Stimulated activated CD4-positive, alpha-beta T cell treated with anti-CD3 and anti-CD28 coated beads, Interleukin-1b, Interleukin-23, amount 100 ng/mL, for 4 hours (primary cell): ENCODE data around the gene DNAJC13.

ENCODE experiments used
- DNase-seq, 2 donors: peaks; one replicate each; pipeline ENCODE4 v3.0.0-alpha.2; 2020; ENCODE audit warnings: low read depth in 2 of 2

The DNAJC13 gene

DNA sequence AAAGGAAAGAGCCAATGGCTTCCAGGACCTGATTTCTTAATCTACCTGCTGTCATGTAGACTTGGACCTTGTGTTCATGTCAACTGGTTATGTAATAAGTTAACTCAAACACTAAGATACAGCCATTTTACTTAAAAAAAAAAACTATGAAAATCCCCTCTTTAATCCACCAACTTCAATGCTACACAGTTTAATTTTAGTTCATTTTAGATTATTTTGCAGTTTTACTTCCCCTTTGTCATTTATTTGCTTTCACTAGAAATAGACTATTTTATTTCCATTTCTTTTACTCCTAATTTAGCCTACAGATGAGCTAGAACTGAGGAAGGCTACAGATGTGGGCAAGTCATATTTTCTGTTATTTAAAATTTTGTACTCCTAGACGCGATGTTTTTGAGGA, 10.7 kb upstream of the DNAJC13 start:
- no peak for DNase-seq

- DNase-seq, result no peak
Measured at GRCh38 chr3:132407025-132407424, 10.3 kb upstream of the DNAJC13 start.

DNA sequence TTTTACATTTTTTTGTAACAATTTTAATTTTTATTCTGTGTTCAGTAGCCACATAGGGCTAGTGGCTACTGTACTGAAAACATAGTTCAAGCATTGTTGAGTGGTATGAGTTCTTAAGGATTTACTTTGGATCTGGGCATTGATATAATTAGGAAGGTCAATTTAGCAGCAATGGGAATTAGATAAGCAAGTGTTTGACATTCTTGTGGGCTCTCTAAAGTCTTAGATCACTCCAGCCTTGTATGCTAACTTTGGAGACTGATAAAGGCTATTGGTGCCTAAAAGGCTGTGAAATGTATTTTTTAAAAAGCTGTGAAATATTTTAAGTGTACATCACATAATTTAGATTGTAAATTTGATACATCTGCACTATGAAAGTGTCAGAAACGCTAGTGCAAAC, 2.5 kb upstream of the DNAJC13 start:
- DNase-seq, result no peak

DNA sequence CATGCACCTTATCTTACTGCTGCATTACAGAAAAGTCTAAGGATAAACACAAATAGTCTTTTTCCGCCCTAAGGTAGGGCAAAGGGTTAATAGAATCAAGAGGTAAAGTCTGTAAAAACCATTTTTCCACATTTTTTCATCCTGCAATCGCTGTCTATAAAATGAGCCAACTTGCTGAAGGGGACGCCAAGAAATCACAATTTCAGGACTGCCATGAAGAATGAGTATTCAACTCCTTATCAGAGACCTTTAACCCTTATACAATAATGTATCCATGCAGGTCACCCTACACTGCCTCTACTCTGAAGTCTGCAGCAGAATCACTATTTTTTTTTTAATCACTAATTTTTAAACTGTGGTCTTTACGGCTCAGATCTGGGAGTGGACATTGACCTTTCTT, 1.1 kb upstream of the DNAJC13 start:
- no peak for DNase-seq

DNA sequence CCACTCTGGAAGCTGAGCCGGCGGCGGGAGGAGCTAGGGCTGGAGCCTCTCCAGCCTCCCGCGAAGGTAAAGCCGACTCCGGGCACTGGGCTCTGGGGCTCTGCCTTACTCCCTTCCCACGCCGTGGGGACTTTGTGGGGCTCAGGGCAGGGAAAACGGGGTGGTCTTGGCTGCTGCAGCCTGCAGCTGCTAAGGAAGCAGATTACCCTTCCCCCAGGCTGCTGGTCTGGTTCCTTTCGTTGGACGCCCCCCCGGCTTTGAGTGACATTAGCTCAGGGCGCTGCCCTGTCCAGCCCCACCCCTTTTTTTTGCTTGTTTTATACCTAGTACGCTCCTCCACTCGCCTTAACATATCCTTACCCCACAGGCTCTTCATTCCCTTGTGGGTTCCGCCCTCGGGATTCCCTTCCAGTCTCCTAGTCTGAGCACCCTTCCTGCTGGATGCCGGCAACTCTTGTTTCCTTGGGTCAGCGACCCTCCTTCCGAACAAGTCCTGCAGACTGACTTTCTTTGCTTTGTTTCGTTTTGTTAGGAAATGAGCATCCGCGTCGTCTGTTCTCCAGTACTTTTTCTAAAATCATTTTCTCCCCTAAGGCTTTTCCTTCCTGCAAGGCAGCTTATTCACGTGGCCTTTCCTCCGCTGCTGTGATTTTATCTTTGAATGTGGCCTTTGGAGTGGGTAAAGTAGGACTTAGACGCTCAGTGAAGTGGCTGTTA, 551 bp downstream of the DNAJC13 start:
- no peak for DNase-seq

DNA sequence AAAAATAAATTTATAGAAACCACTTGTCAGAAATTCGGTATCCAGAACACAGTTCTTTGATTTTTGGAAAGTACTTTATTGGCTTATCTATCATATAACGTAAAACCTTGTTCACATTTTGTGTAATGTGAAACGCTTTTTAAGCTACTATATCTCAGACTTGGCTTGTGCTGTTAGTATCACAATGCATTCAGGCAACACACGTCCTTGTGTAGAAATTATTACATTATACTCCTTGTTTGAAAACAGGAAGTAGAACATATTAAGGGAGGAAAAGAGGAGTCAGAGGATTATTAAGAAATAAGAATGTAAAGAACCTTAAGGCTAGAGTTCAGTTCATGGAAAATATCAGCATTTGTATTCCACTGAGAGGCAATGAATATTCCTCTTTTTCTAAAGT, 1.6 kb downstream of the DNAJC13 start:
- DNase-seq, result no peak

GRCh38 chr3:132421832-132422231, 4.5 kb downstream of the DNAJC13 start:
- no peak for DNase-seq

GRCh38 chr3:132422531-132422930, 5.2 kb downstream of the DNAJC13 start:
- DNase-seq, result no peak

DNA sequence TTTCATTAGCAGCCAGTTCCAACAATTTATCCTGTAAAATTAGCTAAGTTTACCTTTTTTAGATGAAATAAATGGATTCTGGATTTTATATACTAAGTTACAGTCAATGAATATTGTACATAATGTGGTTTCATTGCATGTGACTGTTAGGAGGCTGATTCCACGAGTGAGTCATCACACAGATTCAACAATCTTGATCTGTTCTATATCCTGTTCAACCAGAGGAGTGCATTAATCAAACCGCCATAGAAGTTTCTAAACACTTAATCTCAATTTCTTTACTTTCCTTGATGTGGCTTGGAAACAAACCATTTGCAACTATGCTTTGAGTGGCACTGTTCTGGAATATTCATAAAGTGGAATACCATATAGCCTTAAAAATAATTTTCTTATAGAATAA, 15.3 kb downstream of the DNAJC13 start:
- no peak for DNase-seq

DNA sequence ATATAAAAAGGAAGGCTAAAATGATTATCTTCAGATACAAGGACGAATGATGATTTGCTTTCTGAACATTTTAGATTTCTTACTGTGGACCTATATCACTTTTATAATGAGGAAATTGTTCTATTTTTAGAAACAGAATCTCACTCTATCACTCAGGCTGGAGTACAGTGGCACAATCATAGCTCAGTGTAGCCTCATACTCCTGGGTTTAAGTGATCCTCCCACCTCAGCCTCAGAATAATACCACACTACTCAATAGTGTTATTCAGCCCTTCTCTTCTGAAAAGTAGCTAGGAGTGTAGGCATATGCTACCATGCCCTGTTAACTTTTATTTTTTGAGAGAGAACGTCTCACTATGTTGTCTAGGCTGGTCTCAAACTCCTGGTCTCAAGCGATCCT, 15.8 kb downstream of the DNAJC13 start:
- DNase-seq, result no peak

DNA sequence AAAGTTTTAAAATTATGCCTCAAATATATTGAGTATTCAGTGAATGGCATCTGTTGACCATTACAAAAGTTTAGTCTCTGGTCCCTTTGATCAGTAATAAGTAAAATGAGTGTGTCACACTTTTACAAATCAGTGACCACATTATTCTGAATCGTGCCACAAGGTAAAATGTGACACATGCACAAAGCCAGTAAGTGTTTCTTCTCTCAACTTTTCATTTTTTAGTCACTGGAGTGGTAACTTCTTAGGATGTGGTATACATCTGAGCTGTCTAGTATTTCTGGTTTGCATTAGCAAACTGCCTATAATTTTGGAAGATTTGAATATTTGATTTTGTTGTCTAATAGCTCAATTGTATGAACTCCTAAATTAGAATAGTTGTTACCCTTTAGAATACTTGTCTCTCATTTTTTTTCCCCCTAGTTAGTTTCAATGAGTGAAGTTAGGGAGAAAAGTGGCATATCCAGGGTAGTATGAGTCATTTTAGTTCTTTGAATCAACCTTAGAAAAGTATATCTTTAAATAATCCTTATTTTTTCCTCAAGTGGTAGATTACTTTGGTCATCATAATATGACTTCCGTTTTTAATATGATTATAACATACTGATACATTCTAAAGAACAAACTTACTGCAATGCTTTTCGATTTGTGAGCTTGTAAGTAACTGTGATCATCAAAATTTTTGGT, 18.1 kb downstream of the DNAJC13 start:
- no peak for DNase-seq

DNA sequence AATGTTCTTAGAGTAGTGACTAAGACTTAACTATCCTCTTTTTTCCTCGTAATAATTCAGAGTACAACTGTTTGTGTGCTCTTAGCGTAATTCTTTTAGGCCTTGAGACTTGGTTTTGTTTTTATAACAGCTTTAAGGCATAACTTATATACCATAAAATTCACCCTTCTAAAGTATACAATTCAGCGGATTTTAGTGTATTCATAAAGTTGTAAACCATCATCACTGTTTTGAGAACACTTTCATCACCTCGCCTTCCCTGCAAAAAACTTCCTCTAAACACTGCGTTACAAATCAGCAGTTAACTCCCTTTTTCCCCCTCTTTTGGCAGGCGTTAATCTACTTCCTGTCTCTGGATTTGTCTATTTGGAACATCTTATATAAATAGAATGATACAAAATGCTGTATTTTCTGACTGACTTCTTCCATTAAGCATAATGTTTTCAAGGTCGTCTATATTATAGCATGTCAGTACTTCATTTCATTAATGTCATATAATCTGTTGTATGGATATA, 18.7 kb downstream of the DNAJC13 start:
- DNase-seq, result no peak

GRCh38 chr3:132443421-132443820, 26.1 kb downstream of the DNAJC13 start:
- no peak for DNase-seq

GRCh38 chr3:132444383-132444782, 27.1 kb downstream of the DNAJC13 start:
- no peak for DNase-seq

DNA sequence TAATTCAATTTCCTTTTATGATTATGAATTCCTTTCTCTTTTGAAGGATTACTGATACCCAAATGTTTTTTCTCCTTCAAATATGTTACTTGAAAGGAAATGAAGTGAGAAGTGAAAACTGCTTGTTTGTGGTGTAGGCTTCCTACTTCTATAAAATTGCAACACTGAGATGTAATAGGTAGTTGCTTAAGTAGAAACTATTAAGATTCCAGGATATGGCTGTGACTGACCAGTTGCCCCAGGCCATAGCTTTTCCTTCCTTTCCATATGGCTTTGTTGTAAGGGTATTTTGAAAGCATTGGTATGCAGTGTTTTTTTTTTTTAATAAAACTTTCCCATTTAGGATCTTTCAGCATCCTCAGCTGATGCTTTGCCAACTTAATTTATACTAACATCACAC, 28.5 kb downstream of the DNAJC13 start:
- no peak for DNase-seq

DNA sequence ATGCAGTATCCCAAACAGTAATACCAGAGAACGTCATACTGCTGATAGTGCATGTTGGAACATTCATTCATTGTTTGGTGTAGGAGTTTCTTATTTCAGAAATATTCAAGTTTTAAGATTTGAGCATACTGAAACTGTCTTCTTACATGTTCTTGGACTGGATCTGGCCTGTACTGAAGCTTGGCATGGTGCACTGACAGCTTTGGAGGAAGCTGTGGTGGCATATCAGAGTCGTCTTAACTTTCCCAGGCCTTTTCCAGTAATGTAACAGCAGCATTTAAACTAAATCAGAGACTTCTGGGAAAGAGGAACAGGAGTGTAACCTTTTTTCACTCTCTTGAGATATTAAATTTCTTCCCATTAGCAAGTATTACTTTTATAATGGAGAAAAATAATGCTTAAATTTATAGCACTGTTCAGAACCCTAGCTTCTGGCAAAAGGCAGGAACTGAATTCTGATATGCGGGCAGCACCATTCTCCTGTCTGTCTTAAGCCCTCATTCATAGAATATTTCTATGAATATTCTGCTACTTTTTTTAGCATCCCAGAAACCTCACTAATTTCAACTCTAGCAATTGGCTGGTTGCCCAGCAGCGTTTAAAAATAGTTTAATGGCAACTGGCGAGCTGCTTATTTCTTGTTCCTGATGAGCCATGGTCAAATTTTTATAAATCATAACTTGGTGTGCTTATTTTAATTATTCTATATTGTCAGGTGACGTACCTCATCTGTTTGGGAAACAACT, 31.1 kb downstream of the DNAJC13 start:
- no peak for DNase-seq

- no peak for DNase-seq
Measured at GRCh38 chr3:132456136-132456535, 38.8 kb downstream of the DNAJC13 start.

GRCh38 chr3:132456571-132456970, 39.3 kb downstream of the DNAJC13 start:
- DNase-seq, result no peak

GRCh38 chr3:132457286-132457685, 40.0 kb downstream of the DNAJC13 start:
- DNase-seq, result no peak

DNA sequence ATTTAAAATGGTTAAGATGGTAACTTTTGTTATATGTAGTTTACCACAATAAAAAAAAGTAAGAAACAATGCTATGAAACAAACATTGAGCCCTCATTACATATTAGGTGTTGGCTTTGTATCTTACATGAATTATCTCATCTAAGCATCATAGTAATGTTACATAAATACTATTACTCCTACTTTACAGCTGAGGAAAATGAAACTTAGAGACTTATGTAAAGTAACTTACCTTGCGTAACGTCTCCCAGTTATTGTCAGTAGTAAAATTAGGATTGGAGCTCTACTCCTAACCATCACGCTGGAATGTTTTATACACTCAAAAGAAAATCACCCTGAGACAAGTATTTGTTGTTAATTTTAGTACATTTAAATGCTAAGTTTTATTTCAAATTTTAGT, 42.2 kb downstream of the DNAJC13 start:
- no peak for DNase-seq

GRCh38 chr3:132461544-132461943, 44.2 kb downstream of the DNAJC13 start:
- no peak for DNase-seq

DNA sequence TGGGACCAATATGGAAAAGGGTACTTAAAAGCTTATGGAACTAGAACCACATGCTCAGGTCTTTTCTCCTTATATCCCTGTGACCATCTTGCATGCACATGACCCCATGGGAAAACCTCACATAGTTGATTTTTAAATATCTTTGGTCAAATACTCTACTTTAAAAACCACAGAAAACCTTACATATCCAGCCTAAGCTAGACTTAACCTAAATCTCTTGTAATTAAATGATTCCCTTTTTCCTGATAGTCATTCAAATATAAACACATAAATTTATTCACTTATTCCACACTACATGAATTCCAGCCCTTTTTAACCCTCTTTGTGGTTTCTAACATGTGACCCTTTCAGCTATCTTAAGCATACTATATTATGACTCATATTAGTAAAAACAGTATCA, 46.8 kb downstream of the DNAJC13 start:
- DNase-seq, result no peak

GRCh38 chr3:132469326-132469725, 52.0 kb downstream of the DNAJC13 start:
- no peak for DNase-seq
